Measurements from ENCODE around the gene STOML1.
"Not testable (repeated sequence)": the region's sequence is repeated elsewhere in the genome, so short reads cannot be mapped to it uniquely, and the experiment has no call there.

GRCh38 chr15:73938516-73938915 lies 53.6 kb downstream of the STOML1 start:
- TF ChIP-seq CTCF, POLR2A (IDR thresholded peaks at IDR 0.05): not testable (repeated sequence)
